ENCODE data around the gene ESRRG.

The ESRRG gene

DNA sequence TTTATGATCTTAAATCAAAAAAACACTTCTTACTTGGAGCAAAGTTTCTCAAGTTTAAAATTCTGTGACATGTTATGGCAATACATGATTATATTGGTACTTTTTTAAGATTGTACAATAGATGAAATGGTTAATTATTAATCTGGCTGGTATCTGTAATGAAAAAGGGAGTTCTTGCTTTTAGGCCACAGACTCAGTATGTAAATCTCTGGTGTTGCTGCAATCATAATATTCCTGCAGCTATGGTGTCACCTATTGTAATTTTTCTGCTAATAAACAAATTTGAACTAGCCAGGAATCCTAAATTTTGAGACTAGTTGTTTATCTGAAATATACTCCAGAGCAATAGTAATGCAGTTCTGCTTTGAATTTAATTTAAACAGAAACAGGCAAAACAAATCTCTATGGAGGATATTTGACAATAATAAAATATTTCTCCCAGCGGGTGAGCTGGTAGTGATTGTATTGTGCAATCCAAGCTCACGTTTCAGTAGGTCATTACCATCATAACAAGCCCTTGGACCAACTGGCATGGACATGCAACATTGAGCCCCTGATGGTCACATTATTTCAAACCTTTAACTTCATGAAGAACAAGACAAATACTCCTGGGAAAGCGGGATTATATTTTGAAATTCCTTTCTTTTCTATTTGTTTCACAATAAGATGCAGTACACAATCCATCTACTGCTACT lies 222.8 kb downstream of the ESRRG start:
- Mint-ChIP-seq H3K4me1 (ENCODE audit: low read depth) (no peaks in the 10 kb centered on the region), H3K9me3 (no peaks in the 10 kb centered on the region), H3K36me3 (ENCODE audit: low read depth) (no peaks in the 10 kb centered on the region), H3K27me3 (no peaks in the 10 kb centered on the region), H3K27ac (no peak overlapping the region), H3K4me3 (no peak overlapping the region)
- no peak for DNase-seq

DNA sequence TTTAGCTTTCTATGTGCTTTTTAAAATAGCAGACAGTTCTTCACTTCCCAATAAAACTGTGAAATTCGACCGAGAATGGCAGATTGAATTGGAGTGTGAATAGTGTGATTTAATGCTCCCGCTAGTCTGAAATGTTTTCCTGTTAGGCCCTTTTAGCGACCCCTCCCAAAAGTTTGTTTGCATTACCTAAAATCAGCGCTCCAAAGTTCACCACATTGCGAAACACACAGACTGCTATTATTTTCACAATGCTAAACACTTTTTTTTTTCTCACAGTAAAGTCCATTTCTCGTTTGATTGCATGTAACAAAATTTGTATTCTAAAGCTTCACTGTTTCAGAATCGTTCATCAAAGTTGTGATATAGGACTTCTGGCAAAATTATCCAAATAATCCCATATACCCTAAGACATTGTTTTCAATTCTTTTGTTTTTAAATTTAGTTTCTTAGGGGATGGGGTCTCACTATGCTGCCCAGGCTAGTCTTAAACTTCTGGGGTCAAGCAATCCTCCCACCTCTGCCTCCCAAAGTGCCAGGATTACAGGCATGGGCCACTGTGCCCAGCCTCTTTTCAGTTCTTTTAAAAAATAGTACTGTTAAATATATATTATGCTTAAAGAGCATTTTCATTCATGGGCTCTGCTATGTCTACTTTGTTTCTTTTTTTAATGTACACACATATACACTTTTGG lies 223.5 kb downstream of the ESRRG start:
- DNase-seq: no peak
- no peak overlapping the region for H3K4me3 Mint-ChIP-seq
- H3K9me3 Mint-ChIP-seq: peaks cover 2% of the 10 kb centered on the region
- no peaks in the 10 kb centered on the region for H3K27me3 Mint-ChIP-seq
- no peak overlapping the region for H3K27ac Mint-ChIP-seq
- no peaks in the 10 kb centered on the region for H3K36me3 Mint-ChIP-seq (ENCODE audit: low read depth)
- no peaks in the 10 kb centered on the region for H3K4me1 Mint-ChIP-seq (ENCODE audit: low read depth)

DNA sequence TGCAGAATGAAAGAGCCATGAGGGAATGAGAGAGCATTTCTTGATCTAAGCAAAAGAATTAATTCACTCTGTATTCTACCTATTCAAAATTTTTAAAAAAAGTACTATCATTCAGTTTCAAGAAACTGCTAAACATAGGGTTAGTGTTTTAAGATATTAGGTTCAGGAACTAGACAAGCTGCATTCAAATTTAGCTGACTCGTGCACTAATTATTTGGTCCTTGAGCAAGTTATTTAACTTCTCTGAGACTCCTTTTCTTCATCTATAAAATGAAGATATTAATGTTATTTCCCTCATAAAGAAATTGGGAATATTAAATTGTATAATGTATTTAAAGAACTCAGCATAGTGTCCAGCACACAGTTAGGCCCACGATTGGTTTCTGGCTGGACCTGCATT lies 225.0 kb downstream of the ESRRG start:
- no peaks in the 10 kb centered on the region for H3K36me3 Mint-ChIP-seq (ENCODE audit: low read depth)
- H3K9me3 Mint-ChIP-seq: peaks cover 4% of the 10 kb centered on the region
- DNase-seq: no peak
- no peak overlapping the region for H3K4me3 Mint-ChIP-seq
- H3K27me3 Mint-ChIP-seq: no peaks in the 10 kb centered on the region
- no peaks in the 10 kb centered on the region for H3K4me1 Mint-ChIP-seq (ENCODE audit: low read depth)
- no peak overlapping the region for H3K27ac Mint-ChIP-seq

DNA sequence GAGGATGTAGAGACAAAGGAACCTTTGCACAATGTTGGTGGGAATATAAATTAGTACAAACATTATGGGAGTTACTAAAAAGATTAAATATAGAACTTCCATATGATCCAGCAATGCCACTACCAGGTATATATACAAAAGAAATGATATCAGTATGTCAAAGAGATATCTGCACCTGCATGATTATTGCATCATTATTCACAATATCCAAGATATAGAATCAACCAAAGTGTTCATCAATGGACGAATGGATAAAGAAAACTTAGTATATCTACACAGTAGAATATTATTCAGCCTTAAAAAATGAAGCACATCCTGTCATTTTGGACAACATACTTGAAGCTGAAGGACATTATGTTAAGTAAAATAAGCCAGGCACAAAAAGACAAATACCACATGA lies 238.2 kb downstream of the ESRRG start:
- Mint-ChIP-seq H3K4me1 (ENCODE audit: low read depth) (no peaks in the 10 kb centered on the region), H3K27ac (no peak overlapping the region), H3K27me3 (no peaks in the 10 kb centered on the region), H3K36me3 (ENCODE audit: low read depth) (no peaks in the 10 kb centered on the region), H3K4me3 (no peak overlapping the region), H3K9me3 (peaks cover 22% of the 10 kb centered on the region)
- no peak for DNase-seq

DNA sequence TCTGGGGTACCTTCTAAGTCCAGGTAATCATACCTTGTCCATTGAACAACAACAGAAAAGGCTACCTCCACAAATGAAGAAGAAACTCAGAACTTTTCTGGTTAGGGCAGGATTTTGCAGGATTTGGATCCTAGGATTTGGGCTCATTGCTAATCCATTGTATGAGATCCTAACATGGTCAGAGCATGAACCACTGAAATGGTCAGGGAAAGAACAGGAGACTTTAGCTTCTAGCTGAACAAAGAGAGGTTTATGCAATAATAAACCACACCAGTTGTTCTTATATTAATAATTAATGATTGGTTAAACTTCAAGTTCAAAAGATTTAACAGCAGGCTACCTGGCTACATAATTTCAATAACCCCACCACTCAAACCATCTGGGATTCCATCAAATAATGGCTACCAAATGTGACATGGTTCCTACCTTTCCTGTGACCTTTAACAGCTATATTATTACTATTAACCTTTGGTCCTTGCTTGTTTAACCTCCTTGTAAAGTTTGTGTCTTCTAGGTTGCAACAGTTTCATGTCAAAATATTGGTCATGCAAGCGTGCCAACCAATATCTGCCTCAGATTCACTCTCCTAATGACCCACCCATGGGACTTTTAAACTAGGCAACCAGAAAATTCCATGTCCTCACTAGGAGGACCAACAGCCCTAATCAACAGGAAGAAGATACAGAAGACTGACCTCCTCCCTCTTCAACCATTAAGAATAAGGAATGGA lies 239.4 kb downstream of the ESRRG start:
- Mint-ChIP-seq H3K27me3 (no peaks in the 10 kb centered on the region), H3K4me3 (no peak overlapping the region), H3K9me3 (peaks cover 22% of the 10 kb centered on the region), H3K27ac (no peak overlapping the region), H3K36me3 (ENCODE audit: low read depth) (no peaks in the 10 kb centered on the region), H3K4me1 (ENCODE audit: low read depth) (no peaks in the 10 kb centered on the region)
- DNase-seq: no peak

DNA sequence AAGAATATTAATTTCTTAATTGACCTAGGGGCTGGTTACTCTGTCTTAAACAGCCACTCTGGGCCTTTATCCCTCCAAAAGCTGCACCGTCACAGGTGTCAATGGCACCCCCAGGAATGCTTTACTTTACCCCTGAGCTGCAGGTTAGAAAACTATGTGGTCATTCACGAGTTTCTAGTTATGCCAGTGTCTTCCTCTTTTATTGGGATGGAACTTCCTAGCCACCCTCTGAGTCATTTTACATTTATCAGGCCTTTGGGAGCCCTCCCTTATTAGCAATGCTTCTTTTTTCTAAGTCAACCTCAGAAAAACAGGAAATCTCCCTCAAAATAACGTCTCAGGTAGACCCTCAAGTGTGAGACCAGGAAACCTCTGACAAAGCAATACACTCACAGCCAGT lies 240.6 kb downstream of the ESRRG start:
- H3K4me1 Mint-ChIP-seq (ENCODE audit: low read depth): no peaks in the 10 kb centered on the region
- H3K27ac Mint-ChIP-seq: no peak overlapping the region
- DNase-seq: no peak
- H3K4me3 Mint-ChIP-seq: no peak overlapping the region
- H3K9me3 Mint-ChIP-seq: peaks cover 25% of the 10 kb centered on the region
- no peaks in the 10 kb centered on the region for H3K36me3 Mint-ChIP-seq (ENCODE audit: low read depth)
- no peaks in the 10 kb centered on the region for H3K27me3 Mint-ChIP-seq

DNA sequence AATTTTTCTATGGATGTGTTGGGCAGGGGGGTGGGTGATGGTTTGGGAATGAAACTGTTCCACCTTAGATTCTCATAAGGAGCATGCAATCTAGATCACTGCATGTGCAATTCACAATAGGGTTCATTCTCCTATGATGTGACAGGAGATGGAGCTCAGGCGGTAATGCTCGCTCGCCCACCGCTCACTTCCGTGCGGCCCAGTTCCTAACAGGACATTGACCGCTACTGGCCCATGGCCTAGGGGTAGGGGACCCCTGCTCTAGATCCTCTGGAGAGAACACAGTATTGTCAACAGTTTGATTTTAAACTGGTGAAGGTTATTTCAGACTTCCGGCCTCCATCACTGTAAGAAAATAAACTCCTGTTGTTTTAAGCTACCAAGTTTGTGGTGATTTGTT lies 245.0 kb downstream of the ESRRG start:
- Mint-ChIP-seq H3K9me3 (peaks cover 29% of the 10 kb centered on the region), H3K27me3 (no peaks in the 10 kb centered on the region), H3K4me3 (no peak overlapping the region), H3K4me1 (ENCODE audit: low read depth) (no peaks in the 10 kb centered on the region), H3K36me3 (ENCODE audit: low read depth) (no peaks in the 10 kb centered on the region), H3K27ac (no peak overlapping the region)
- no peak for DNase-seq

DNA sequence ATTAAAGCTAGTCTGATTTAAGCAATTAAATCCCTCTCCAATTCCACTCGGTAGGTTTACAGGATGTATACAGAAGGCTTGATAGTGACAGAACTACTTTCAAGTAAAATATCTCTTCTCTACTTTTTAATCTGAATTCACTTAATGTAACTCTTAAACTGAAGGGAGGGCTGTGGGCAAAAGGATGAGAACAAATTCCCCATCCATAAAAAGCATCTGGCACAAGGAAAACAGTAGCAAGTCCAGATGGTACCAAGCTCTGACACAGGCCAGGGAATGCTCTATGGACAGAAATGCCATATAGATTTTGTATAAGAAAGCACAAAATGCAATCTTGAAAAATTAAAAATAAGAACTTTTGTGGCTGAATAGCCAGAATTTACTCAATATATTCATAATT lies 246.9 kb downstream of the ESRRG start:
- no peaks in the 10 kb centered on the region for H3K27me3 Mint-ChIP-seq
- DNase-seq: no peak
- peaks cover 21% of the 10 kb centered on the region for H3K9me3 Mint-ChIP-seq
- no peaks in the 10 kb centered on the region for H3K36me3 Mint-ChIP-seq (ENCODE audit: low read depth)
- H3K4me3 Mint-ChIP-seq: no peak overlapping the region
- H3K27ac Mint-ChIP-seq: no peak overlapping the region
- no peaks in the 10 kb centered on the region for H3K4me1 Mint-ChIP-seq (ENCODE audit: low read depth)

DNA sequence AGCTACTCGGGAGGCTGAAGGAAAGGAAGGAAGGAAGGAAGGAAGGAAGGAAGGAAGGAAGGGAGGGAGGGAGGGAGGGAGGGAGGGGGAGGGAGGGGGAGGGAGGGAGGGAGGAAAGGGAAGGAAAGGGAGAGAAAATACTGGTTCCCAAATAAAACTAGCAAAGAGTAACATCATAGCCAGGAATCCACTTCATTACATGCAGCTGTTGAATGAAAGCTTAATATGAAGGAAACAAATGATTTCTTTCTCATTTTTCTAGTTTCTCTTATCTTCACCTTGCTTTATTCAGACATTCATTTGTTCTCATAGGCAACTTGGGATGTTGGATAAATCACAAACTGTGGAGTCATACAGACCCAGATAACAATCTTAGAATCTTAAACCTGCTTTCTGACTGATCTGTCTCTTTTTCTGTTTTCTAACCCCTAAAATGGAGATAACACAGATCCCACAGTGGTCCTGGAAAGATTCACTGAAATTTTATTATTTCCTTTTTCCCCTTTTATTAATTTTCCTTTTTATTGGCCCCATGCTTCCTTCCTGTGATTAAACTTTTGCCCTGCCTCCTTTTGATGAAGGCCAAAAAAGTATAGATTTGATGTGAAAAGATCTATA lies 247.5 kb downstream of the ESRRG start:
- Mint-ChIP-seq H3K4me3 (no peak overlapping the region), H3K27me3 (no peaks in the 10 kb centered on the region), H3K4me1 (ENCODE audit: low read depth) (no peaks in the 10 kb centered on the region), H3K9me3 (peaks cover 17% of the 10 kb centered on the region), H3K36me3 (ENCODE audit: low read depth) (no peaks in the 10 kb centered on the region), H3K27ac (no peak overlapping the region)
- no peak for DNase-seq

DNA sequence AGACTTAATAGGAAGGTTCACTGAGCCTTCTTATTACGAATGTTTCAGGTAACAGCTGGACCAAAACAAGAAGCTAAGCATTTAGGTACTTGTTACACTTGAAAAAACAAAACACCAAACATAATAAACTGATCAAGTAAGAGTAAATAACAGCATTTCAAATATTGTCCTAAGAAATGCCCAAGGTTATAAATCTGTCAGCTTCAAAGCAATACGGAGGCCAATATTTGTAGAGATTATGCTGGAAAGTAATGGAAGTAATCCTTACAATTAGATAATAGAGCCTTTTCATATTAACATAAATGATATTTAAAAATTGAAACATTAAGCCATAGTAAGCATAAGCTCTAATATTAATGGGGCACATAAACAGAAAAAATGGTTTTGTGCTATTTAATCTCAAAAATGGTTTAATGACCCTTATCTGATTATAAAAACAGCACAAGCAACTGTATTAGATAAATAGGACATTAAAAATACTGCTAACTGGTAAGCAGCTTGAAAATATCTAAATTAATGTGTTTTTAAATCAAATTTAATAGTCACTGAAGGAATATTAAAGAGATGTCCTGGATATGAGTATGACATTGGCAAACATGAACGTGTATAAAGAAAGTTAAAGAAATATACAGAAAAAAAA lies 256.9 kb downstream of the ESRRG start:
- Mint-ChIP-seq H3K27me3 (no peaks in the 10 kb centered on the region), H3K4me1 (ENCODE audit: low read depth) (no peaks in the 10 kb centered on the region), H3K36me3 (ENCODE audit: low read depth) (no peaks in the 10 kb centered on the region), H3K9me3 (peaks cover 6% of the 10 kb centered on the region), H3K4me3 (no peak overlapping the region), H3K27ac (no peak overlapping the region)
- no peak for DNase-seq

DNA sequence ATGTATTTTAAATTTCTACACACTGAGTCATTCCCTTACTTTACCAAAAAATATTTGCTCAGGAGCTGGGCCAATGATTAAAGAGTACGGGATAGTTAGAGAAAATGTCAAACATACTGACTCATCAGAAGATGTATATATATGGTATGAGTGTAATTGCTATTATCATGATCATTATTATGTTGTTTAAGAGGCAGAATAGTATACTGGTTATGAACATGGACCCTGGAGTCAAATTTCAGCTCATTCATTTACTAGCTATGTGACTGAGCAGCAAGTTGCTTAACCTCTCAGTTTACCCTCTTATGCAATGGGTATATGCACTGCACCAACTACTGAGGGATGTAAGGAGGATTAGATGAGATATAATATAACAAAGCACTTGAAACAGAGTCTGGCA lies 258.7 kb downstream of the ESRRG start:
- peaks cover 6% of the 10 kb centered on the region for H3K9me3 Mint-ChIP-seq
- H3K4me1 Mint-ChIP-seq (ENCODE audit: low read depth): no peaks in the 10 kb centered on the region
- DNase-seq: no peak
- no peaks in the 10 kb centered on the region for H3K27me3 Mint-ChIP-seq
- H3K36me3 Mint-ChIP-seq (ENCODE audit: low read depth): no peaks in the 10 kb centered on the region
- H3K27ac Mint-ChIP-seq: no peak overlapping the region
- H3K4me3 Mint-ChIP-seq: no peak overlapping the region

DNA sequence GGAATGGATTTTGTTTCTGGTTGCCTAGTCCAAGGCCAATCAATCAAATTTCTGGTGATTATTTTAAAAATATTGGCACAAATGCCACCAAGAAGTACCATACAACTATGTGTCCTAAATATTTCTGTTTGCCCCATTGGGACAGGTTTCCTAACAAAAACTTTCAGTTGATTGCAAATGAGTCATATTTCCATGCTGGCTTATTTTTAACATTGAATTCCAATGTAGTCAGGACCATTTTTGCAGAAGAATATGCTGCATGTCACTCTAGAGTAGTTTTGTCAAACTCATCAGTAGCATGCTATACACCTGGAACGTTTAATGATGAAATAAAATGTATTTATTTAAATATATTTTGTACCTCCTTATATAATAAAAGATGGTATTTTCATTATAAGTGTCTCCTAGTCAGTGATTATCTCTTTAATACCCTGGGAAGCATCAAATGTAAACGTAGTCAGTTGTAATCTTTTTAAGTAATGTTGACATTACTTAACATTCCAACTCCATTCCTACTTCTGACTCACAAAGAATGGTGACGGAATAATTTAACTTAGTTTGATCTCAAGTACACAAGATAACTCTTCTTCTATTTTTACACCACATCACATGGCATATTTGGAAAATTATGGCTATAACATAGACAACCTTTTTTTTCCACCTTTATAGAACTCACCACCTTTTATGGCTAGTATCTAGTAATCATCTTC lies 261.0 kb downstream of the ESRRG start:
- no peak for DNase-seq
- Mint-ChIP-seq H3K36me3 (ENCODE audit: low read depth) (no peaks in the 10 kb centered on the region), H3K27ac (no peak overlapping the region), H3K9me3 (peaks cover 6% of the 10 kb centered on the region), H3K4me3 (no peak overlapping the region), H3K27me3 (no peaks in the 10 kb centered on the region), H3K4me1 (ENCODE audit: low read depth) (no peaks in the 10 kb centered on the region)

DNA sequence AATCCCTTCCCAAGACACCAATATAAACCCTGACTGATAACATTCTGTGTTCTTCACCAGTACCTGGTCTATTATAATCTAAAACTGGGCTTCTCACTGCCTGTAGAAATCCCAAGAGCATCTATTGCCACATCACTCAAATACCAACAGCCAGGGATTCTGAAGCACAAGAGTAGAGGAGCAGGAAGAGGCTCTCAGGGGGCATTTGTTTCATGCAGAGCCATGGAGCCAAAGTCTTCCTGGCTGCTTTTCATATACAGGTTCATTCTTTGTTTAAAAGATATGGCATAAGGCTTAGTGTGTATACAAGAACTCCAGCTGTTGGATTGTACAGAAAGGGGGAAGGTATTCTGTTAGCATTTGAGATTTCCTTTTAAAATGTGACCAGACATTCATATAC lies 261.8 kb downstream of the ESRRG start:
- no peaks in the 10 kb centered on the region for H3K36me3 Mint-ChIP-seq (ENCODE audit: low read depth)
- no peak overlapping the region for H3K27ac Mint-ChIP-seq
- H3K4me1 Mint-ChIP-seq (ENCODE audit: low read depth): no peaks in the 10 kb centered on the region
- H3K4me3 Mint-ChIP-seq: no peak overlapping the region
- H3K9me3 Mint-ChIP-seq: peaks cover 6% of the 10 kb centered on the region
- H3K27me3 Mint-ChIP-seq: no peaks in the 10 kb centered on the region
- no peak for DNase-seq

DNA sequence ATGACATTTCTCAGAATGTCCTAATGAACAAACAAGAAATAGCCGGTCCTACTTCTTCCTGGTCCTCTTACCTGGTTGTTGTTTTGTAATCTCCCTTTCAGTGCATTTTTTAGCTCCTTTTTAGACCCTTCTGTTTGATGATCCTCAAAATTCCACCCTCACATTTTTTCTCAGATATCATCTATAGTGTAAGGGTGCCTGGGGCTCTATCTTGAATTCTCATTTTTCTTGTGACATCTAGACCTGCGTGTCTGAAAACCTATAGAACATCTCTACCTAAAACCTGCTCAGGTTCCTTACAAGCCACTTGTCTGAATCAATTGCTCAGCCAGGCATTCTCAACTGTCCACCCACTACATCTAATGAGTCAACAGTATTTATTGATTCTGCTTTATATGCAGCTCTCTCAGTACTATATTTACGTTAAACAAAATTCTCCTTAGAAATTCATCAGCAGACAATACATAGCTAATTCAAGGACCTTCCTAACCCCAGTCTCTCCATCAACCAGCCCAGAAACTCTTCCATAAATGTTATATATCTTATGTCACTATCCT lies 263.5 kb downstream of the ESRRG start:
- no peak overlapping the region for H3K27ac Mint-ChIP-seq
- no peaks in the 10 kb centered on the region for H3K4me1 Mint-ChIP-seq (ENCODE audit: low read depth)
- DNase-seq: no peak
- peaks cover 6% of the 10 kb centered on the region for H3K9me3 Mint-ChIP-seq
- no peaks in the 10 kb centered on the region for H3K27me3 Mint-ChIP-seq
- no peaks in the 10 kb centered on the region for H3K36me3 Mint-ChIP-seq (ENCODE audit: low read depth)
- H3K4me3 Mint-ChIP-seq: no peak overlapping the region

All from activated T-cell treated with anti-CD3 and anti-CD28 coated beads, Interleukin-2, amount 50 U/mL, for 24 hours (primary cell).